CD4-positive, alpha-beta T cell treated with Interleukin-15 for 4 hours (primary cell): Measurements from ENCODE around the gene CYB5RL.
"Not testable (repeated sequence)": the region's sequence is repeated elsewhere in the genome, so short reads cannot be mapped to it uniquely, and the experiment has no call there.

ENCODE experiments used
- DNase-seq: peaks from one replicate; pipeline ENCODE4 v3.0.0-alpha.2; 2020; ENCODE audit warnings: low spot score

CYB5RL gene, protein sequence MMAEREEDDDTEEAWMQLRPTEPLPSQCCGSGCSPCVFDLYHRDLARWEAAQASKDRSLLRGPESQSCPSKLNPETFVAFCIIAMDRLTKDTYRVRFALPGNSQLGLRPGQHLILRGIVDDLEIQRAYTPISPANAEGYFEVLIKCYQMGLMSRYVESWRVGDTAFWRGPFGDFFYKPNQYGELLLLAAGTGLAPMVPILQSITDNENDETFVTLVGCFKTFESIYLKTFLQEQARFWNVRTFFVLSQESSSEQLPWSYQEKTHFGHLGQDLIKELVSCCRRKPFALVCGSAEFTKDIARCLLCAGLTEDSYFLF

DNA sequence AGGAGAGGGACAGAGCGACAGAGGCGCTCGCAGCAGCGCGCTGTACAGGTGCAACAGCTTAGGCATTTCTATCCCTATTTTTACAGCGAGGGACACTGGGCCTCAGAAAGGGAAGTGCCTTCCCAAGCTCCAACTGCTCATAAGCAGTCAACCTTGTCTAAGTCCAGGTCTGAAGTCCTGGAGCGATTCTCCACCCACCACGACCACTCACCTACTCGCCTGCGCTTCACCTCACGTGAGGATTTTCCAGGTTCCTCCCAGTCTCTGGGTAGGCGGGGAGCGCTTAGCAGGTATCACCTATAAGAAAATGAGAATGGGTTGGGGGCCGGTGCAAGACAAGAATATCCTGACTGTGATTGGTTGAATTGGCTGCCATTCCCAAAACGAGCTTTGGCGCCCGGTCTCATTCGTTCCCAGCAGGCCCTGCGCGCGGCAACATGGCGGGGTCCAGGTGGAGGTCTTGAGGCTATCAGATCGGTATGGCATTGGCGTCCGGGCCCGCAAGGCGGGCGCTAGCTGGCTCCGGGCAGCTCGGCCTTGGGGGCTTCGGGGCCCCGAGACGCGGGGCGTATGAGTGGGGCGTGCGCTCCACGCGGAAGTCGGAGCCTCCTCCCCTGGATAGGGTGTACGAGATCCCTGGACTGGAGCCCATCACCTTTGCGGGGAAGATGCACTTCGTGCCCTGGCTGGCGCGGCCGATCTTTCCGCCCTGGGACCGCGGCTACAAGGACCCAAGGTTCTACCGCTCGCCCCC, at the start of gene CYB5RL, which contains the start of gene MRPL37:
TSS of gene CYB5RL (minus strand) at position 266 of the 754 bp plus-strand sequence. CDS start 4,414 bp downstream, outside the sequence.
TSS of gene MRPL37 (plus strand) at position 403 of the 754 bp plus-strand sequence. CDS start at position 480, 77 bp downstream.
- peak; percentile 94 for DNase-seq

DNA sequence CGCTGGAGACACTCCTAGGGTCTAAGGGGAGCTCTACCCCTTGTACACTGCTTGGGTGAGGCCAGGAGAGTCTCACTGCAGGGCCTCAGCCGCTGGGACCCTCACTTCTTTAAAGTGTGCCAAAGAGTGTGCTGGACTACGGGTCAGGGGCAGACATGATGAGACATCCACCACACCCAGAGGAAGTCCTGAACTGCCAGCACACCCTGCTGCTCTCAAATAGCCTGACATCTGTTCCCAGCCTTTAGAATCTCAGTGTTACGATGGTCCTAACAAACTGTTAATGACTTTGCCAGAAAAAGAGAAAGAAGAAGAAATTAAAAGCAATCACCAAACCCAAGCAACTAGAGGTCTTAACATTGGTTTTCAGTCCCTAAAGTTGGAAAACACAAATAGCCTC, 49.1 kb upstream of the CYB5RL start:
- no peak for DNase-seq

DNA sequence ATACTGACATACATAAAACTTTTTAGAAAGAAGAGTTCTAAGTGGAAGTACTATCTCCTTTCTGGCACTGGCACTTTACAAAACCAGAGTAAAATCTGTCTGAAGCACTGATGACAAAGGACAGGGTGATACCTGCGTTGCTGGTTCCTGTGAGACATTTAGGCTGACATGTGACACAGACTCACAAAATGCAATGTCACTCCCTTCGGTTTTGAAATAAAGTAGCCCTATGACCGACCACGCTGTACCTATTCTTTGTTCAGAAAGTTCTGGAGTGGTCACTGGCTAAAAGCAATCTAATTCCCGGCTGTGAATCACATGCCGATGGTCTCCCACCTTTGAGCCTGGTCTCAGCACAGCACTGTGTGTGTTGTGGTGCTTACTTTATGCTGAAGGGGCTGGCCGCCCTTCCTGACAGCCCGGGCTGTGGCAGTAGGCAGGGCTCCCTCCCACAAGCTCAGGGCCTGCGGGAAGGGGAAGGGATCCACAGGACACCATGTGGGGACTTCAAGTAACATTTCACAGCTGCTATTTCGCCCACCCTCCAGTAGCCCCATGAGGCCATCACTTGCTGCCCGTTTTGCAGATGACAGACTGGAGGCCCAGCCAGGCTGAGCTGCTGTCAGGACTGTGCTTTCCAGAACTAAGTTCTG, 48.2 kb upstream of the CYB5RL start:
- no peak for DNase-seq

DNA sequence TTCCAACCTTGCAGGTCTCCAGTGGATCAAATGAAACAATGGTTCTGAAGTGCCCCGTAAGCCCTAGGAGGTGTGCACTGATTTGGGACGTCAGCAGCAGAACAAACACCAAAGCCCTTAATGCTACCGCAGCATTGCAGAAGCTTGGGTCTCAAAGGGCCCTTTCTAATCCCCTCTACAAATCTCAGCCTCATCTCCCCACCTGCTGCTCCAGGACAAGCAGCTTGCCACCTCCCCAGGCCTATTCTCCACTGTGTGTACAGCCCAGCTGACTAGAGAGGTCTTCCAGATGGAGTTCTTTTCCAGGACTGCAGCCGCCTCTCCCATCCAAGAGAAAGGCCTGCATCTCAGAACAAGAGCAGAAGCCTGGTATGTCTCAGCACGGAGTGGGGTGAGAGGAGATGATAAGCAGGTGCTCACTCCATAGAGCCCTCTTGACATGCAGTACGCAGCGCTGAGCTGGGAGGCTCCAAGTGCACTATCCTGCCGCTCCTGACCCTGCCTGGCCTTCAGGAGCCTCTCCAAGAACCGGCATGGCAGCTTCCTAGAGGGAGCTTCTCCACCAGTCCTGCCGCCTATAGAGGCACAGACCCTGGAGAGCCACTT, 46.4 kb upstream of the CYB5RL start:
- no peak for DNase-seq

DNA sequence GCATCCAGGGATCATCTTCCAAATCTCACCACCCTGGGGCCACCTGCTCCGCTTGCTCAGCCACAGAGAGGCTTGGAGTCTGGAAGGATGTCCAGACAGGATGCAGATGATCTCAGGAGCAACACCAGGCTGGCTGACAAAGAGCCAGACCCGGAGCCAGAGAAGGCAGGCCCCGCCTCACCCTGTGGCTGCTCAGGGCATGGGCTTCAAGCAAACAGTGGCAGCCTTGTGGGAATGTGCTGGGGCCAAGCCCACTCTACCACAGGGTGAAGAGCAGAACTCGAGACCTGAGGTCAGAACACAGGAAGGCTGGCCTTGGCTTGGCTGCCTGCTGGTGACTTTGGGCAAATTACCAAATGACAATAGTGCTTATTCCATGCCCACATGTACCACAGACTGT, 45.7 kb upstream of the CYB5RL start:
- no peak for DNase-seq

DNA sequence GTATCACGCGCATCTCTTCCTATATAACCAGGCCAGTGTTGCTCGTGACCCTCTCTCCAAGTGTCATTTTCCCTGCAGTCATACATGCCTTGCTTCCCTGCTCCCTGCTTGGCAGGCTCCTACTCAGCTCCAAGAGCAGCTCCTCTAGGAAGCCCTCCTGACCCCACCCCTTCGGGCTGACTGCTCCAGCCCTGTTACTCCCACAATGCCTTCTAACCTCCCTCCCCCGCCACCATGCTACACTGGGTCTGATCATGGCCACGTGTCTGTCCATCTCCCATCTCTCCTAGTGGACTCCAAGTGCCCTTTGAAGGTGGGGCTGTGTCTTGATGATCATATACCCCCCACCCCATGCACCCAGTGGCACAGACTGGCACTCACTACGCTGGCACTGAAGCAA, 44.8 kb upstream of the CYB5RL start:
- no peak for DNase-seq

DNA sequence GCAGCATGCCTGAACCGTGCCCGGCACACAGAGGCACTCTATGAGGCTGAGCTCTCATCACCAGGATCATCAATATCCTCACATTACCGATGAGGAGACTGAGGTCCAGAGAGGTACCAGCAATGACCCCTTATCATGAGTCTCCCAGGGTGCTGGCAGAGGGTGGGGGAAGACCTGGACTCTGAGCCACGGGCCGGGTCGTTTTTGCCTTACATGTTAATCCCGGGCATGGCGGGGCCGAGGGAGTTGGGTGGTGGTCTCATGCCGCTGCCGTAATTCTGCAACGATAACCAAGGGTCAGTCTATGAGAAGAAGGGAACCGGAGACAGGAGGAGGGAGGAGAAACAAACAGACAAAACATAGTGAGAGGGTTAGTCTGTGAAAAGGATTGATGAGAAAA, 43.2 kb upstream of the CYB5RL start:
- DNase-seq = no peak

DNA sequence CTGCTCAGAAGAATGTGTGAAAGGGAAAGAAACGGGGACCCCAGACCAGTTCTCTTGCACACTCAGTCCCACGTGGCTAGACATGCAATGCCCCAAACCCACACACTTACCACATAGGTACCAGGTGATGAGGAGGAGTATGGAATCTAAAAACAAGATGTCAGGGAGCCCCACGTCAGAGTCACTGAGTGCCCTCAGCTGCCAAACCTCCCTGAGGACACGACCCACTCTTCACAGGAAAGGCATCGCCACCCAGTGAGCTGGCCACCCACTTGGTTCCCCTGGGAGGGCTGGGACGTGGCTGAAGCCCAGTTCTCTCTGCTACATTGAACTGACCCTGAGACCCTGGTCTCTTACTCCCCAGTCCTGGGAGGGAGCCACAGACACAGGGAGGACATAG, 41.5 kb upstream of the CYB5RL start:
- DNase-seq = no peak

DNA sequence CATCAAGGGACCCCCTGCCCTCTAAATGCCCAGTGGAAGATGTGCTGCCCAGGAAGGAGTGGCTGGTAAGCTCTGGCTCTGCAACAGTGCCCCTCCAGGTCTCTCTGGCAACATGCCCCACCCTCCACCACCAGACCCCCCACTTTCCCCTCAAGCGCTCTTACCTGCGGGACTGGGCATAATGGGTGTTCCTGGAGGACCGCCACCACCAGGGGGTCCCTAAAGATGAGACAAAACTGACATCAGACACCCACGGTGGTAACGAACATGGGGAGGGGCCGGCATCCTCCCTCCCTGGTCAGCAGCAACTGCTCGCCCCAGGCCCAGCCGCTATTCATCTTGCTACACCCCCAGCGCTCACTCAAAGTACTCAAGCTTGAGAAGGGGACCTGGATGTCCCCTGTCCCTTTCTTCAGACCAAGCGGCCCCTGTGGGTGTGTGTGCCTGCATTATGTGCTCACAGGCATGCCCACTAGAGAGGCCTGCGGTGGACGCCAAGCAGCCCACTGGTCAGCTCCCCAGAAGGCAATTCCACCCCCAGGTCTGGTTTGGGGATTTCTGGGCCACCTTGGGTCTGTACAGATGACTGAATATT, 41.0 kb upstream of the CYB5RL start:
- no peak for DNase-seq

DNA sequence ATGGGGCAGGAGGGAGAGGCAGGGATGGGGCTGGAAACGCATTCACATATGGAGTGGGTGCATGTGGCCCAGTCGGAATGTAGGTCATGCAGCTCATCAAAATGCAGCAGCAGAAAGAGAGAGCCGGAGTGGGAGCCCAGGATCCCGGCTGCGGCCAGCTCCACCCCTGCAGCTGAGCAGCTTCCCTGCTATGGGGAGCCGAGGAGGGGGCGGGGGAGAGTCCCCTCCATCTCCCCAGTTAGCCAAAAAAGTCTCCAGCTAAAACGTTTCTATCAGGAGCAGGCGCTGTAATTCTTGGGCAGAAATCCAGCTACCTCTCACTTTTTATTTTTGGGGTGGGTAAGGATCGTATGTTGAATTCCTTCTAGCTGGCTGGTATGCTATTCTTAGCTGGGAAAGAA, 39.8 kb upstream of the CYB5RL start:
- no peak for DNase-seq

DNA sequence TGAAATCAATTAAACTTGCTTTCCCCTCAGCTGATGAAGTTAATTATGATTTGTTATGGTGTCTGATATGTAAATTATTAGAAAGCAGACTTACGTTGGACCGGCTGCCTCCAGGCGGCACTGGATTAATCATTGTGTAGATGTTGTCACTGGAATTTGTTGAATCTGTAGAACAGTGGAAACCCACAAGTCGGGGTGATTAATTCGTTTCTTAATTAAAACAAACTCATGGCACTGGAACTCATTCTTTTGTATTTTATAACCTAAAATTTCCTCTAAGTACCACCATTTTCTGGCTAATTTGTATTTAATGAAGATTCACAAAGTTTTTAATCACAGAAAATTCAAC, 39.2 kb upstream of the CYB5RL start:
- no peak for DNase-seq

DNA sequence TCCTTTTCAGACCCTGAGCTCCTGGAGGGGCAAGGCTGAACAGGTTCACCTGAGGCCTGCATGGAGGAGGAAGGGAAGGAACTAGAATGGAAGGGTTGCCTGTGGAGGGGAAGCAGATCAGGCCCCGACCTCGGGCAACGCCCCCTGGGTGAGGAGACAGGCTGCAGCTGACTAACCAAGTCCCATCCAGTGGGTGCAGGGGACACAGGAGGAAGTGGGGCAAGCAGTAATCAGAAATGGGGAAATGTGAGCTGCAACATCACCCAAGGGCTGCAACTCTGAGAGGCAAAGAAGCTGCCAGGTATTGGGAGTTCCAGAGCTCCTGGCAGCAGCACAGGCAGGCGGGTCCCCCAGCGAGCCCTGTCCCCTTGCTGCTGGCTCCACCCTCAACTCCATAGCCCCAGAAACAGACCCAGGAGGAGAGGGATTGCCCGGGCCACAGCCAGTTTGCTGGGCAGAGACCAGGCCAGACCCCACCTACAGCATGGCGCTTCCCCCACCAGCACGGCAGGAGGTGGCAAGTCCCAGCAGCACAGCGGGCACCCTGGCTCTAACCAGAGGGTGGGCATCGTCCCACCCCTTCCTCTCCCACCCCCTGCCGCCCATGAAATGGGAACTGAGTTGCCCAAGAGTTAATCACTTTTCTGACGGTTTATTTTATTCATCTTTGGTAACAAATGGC, 38.7 kb upstream of the CYB5RL start:
- DNase-seq = no peak

DNA sequence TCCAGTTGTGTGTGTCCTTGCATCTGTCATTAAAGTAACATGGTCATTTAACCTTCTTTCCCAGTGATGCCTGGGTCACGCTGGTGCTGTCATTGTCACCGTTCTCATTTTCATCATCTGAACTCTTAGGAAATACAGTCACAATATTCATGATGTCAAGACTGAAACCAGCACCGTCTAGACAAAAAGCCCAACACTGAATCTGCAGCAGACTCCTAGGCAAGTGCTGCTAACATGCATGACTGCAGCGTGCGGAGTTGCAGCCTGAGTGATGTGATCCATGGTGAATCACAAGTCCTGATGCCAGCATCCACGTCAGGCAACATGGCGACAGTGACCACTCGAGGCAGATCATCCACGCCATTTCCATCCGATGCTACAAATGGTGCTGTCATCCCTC, 37.8 kb upstream of the CYB5RL start:
- no peak for DNase-seq

DNA sequence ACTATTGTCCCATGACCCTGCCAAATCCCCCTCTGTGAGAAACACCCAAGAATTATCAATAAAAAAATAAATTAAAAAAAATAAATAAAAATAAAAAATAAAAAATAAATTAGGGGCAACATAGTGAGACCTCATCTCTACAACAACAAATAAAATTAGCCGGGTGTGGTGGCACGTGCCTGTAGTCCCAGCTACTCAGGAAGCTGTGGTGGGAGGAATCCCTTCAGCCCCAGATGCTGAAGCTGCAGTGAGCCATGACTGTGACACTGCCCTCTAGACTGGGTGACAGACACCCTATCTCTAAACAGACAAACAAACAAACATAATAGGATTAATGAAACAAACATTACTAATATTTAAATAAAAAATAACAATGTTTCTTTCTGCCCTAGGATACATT, 34.5 kb upstream of the CYB5RL start:
- no peak for DNase-seq

DNA sequence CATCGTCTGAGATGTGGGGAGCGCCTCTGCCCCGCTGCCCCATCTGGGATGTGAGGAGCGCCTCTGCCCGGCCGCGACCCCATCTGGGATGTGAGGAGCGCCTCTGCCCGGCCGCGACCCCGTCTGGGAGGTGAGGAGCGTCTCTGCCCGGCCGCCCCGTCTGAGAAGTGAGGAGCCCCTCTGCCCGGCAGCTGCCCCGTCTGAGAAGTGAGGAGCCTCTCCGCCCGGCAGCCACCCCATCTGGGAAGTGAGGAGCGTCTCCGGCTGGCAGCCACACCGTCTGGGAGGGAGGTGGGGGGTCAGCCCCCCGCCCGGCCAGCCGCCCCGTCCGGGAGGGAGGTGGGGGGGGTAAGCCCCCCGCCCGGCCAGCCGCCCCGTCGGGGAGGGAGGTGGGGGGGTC, 33.4 kb upstream of the CYB5RL start:
- not testable (repeated sequence) for DNase-seq

DNA sequence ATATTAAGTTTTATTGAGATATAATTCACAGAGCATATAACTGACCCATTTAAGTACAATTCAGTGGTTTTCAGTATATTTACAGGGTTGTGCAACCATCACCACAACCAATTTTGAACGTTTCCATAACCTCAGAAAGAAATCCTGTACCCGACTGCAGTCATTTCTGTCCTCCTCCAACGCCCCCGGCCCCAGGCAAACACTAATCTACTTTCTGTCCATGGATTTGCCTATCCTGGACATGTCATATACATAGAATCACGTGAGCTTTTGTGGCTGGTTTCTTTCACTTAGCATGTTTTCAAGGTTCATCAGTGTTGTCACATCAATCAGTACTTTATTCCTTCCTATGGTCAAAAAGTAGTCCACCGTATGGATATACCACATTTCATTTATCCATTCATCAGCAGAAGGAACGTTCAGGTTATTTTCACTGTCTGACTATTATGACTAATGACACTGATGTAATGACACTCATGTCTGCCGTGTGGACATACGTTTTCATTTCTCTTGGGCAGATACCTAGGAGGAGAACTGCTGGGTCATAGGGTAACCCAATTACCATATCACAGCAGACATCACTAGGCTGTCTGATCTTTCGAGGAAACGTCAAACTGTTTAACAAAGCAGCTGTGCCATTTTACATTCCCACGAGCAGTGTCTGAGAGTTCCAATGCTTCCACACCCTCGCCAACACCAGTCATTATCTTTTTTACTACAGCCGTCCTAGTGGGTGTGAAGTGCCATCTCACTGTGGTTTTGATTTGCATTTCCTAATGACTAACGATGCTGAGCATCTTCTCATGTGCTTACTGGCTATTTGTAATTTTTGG, 30.9 kb upstream of the CYB5RL start:
- DNase-seq = peak; percentile 26

DNA sequence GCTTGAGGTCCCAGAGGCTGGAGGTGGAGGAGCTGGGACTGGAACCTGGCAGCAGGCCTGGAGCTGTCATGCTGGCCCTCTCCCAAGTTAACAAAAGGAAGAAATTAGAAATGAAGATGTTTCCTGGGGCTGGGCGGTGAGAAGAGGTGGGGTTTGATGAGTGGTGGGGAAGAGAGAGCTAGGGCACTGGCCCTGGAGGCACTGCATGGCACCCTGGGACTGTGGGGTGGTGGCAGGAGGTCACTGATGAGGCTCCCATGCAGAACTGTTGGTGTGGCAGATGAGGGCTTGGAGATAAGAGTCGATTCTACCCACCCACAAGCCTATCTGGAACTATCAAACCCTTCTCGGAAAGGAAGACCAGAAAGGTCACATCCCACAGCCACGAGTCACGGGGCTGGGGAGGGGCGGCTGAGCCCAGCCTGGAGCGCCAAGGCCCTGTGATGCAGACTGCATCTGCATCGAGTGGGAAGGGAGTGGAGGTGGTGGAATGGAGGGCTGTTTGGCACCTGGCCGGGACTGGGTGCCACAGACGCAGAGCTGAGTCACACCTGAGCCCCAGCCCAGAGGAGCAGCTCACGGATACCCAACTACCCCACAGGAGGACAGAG, 29.6 kb upstream of the CYB5RL start:
- peak; percentile 11 for DNase-seq

DNA sequence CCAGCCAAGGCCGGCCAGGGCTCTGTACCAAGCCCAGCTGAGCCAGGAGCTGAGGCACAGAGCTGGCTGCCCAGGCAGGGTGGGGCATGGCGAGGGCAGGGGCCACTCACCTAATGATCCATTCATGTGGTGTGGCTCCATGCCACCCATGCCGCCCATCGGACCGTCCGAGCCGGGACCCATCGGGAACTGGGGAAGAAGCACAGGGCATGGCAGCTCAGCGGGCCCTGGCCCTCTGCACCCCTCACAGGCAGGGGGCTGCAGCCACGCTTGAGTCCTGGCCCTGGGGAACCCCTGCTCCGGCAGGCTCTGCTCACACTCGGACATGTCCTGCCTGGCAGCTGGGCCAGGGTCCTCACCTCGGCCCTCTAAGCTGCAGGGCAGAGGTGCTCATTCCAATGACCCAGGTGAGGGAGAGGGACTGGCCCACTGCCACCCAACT, 28.8 kb upstream of the CYB5RL start:
- DNase-seq = no peak

DNA sequence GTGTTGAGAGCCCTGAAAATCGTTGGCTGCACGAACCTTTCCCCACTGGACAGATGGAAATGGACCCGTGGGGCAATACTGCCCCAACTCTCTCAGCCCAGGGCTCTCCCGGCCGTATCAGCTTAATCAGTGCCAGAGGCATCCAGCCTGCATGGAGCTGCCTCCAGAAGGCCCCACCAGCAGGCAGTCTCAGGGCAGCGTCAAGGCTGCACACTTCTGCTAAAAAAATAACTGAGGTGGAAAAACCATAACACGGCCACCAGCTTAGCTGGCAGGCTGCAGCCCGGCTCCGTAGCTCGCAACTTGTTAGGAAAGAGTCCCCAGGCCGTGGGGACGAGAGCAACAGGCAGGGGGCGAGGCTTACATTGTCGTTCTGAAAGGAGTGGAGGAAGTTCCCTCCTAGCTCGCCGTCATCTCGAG, 28.1 kb upstream of the CYB5RL start:
- DNase-seq = no peak

DNA sequence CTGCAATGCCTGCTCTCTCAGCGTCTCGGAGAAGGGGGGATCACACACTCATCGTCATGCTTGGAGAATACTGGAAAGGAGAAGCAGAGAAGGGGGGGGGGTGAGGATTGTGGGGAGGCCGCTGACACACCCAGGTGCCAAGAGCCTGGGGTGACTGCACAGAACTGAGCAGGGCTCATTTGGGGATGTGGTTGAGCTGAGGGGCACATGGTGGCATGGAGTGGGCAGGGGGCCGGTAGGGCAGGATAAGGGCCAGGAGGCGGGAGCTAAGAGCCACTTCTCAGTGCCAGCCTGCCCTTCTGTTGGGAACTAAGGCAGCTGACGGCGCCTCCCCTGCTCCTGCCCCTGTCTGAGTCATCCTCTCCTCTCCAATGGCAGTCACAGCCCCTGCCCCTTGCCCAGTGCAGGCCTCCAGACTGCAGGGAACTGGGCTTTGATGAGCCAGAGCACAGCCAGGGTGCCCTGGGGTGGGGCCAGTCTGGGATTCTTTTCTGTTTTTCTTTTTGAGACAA, 27.3 kb upstream of the CYB5RL start:
- DNase-seq = no peak
